Measurements from ENCODE around the gene FREM2.

DNA sequence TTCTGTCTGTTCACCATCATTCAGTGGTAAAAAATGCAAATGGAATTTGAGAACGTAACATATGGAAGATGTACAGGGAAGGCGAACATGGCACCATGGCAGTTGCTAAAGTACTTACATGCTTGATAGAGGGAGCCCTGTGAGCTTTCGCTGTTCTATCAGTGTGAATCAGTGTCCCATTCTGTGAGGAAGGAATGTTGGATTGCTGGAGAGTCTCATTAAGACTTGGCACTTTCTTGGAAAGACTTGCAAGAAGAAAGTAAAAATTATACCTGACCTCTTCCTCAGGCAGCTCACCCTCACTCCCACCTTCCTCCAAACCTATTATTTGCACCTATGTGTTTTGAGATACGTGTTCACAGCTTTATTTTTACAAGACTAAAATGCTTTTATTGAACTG, 43.5 kb downstream of the FREM2 start:
- TF ChIP-seq CTCF (IDR thresholded peaks at IDR 0.05) (no peak), POLR2A (IDR thresholded peaks at IDR 0.05) (no peak)

Data from body of pancreas (tissue), 4 donors.